ENCODE data around the gene ZNF750.

Gene ZNF750

GRCh38 chr17:82872591-82873520, 33.0 kb upstream of the ZNF750 start:
- DNase-seq (ENCODE audit: low spot score) = no peak

GRCh38 chr17:82871776-82872561, 32.1 kb upstream of the ZNF750 start:
- DNase-seq (ENCODE audit: low spot score) = no peak

- no peak for DNase-seq (ENCODE audit: low spot score)
Measured at GRCh38 chr17:82871056-82871775, 31.4 kb upstream of the ZNF750 start.

- DNase-seq (ENCODE audit: low spot score) = no peak
Measured at GRCh38 chr17:82870541-82870940, 30.7 kb upstream of the ZNF750 start.

- no peak for DNase-seq (ENCODE audit: low spot score)
Measured at GRCh38 chr17:82870091-82870491, 30.3 kb upstream of the ZNF750 start.

- DNase-seq (ENCODE audit: low spot score) = no peak
Measured at GRCh38 chr17:82869536-82869935, 29.7 kb upstream of the ZNF750 start.

GRCh38 chr17:82868715-82869131, 28.9 kb upstream of the ZNF750 start:
- DNase-seq (ENCODE audit: low spot score) = no peak

- DNase-seq (ENCODE audit: low spot score) = no peak
Measured at GRCh38 chr17:82867763-82868325, 28.0 kb upstream of the ZNF750 start.

GRCh38 chr17:82866590-82867191, 26.9 kb upstream of the ZNF750 start:
- no peak for DNase-seq (ENCODE audit: low spot score)

GRCh38 chr17:82865774-82866395, 26.1 kb upstream of the ZNF750 start:
- no peak for DNase-seq (ENCODE audit: low spot score)

GRCh38 chr17:82865274-82865673, 25.5 kb upstream of the ZNF750 start:
- DNase-seq (ENCODE audit: low spot score) = no peak

GRCh38 chr17:82864713-82865248, 25.0 kb upstream of the ZNF750 start:
- no peak for DNase-seq (ENCODE audit: low spot score)

GRCh38 chr17:82863941-82864712, 24.3 kb upstream of the ZNF750 start:
- DNase-seq (ENCODE audit: low spot score) = no peak

GRCh38 chr17:82863383-82863940, 23.6 kb upstream of the ZNF750 start:
- DNase-seq (ENCODE audit: low spot score) = no peak

GRCh38 chr17:82862737-82863382, 23.0 kb upstream of the ZNF750 start:
- DNase-seq (ENCODE audit: low spot score) = no peak

- no peak for DNase-seq (ENCODE audit: low spot score)
Measured at GRCh38 chr17:82862191-82862590, 22.4 kb upstream of the ZNF750 start.

GRCh38 chr17:82861393-82861775, 21.6 kb upstream of the ZNF750 start:
- DNase-seq (ENCODE audit: low spot score) = no peak

GRCh38 chr17:82860606-82861392, 21.0 kb upstream of the ZNF750 start:
- DNase-seq (ENCODE audit: low spot score) = no peak

Measured in ecto neural progenitor cell (in vitro differentiated cells).